Choroid plexus epithelial cell (primary cell): Measurements from ENCODE around the gene NME7.
A peak's percentile ranks its signal among the peaks of the same experiment; 100 is the strongest.
"Not testable (repeated sequence)": the region's sequence is repeated elsewhere in the genome, so short reads cannot be mapped to it uniquely, and the experiment has no call there.

Source experiments
- DNase-seq: peaks from one replicate; pipeline ENCODE4 v3.0.0-alpha.2; 2010; ENCODE audit warnings: low read depth
- H3K4me3 ChIP-seq: 2 replicates; pipeline ENCODE4 v1.5.1; 2011; ENCODE audit warnings: low read depth, mild to moderate bottlenecking, control low read depth, low read length, moderate library complexity
- CTCF ChIP-seq: conservative IDR thresholded peaks from 2 replicates; pipeline ENCODE4 v1.5.1; 2011; ENCODE audit warnings: low read depth, mild to moderate bottlenecking, control low read depth, inconsistent platforms, low read length, moderate library complexity

NME7 gene

GRCh38 chr1:169361281-169361680 is 6.3 kb downstream of the NME7 start:
- TF ChIP-seq CTCF: no peak
- peak; percentile 9 for DNase-seq

GRCh38 chr1:169360415-169360814 is 7.2 kb downstream of the NME7 start:
- H3K4me3 ChIP-seq: no peak overlapping the region
- TF ChIP-seq CTCF: no peak
- DNase-seq: no peak

More at GRCh38 chr1:169361281-169361680, 6.3 kb downstream of the NME7 start:
- no peak overlapping the region for H3K4me3 ChIP-seq

GRCh38 chr1:169348383-169349036 is 19.1 kb downstream of the NME7 start:
- DNase-seq: peak; percentile 82
- H3K4me3 ChIP-seq: no peak overlapping the region
- TF ChIP-seq CTCF: peak; percentile 73

- TF ChIP-seq CTCF: no peak
- H3K4me3 ChIP-seq: no peak overlapping the region
- no peak for DNase-seq
Observed at GRCh38 chr1:169347688-169348382, 19.8 kb downstream of the NME7 start.

GRCh38 chr1:169346036-169346589 is 21.5 kb downstream of the NME7 start:
- no peak for TF ChIP-seq CTCF
- H3K4me3 ChIP-seq: no peak overlapping the region
- no peak for DNase-seq

GRCh38 chr1:169345511-169345910 is 22.1 kb downstream of the NME7 start:
- no peak for TF ChIP-seq CTCF
- DNase-seq: no peak

GRCh38 chr1:169342096-169342495 is 25.5 kb downstream of the NME7 start:
- not testable (repeated sequence) for DNase-seq, H3K4me3 ChIP-seq

More at GRCh38 chr1:169345511-169345910, 22.1 kb downstream of the NME7 start:
- H3K4me3 ChIP-seq: no peak overlapping the region
